A673 (cell line): ENCODE results near the gene LIN54.

Experiments
- CTCF ChIP-seq: fragments of 300-800, 200-600 bp; sonication (generic); conservative IDR thresholded peaks from 2 replicates; pipeline ENCODE4 v1.5.1; 2017; ENCODE audit warnings: low read depth, mild to moderate bottlenecking, antibody characterized with exemption, low read length, moderate library complexity, mixed read lengths
- EZH2 ChIP-seq: fragments of 200-600 bp; sonication (generic); IDR thresholded peaks from 2 replicates; pipeline ENCODE4 v1.6.1; 2017; ENCODE audit warnings: borderline replicate concordance, low read depth, mild to moderate bottlenecking, mixed read lengths, antibody characterized with exemption, low read length; ENCODE audit not compliant: poor library complexity, severe bottlenecking

- TF ChIP-seq CTCF, result no peak
- TF ChIP-seq EZH2, result no peak
These were observed 22.2 kb downstream of the LIN54 start for GRCh38 chr4:82988323-82988832.
